ENCODE data around the gene COL4A4.
A peak's percentile ranks its signal among the peaks of the same experiment; 100 is the strongest.

The COL4A4 gene

DNA sequence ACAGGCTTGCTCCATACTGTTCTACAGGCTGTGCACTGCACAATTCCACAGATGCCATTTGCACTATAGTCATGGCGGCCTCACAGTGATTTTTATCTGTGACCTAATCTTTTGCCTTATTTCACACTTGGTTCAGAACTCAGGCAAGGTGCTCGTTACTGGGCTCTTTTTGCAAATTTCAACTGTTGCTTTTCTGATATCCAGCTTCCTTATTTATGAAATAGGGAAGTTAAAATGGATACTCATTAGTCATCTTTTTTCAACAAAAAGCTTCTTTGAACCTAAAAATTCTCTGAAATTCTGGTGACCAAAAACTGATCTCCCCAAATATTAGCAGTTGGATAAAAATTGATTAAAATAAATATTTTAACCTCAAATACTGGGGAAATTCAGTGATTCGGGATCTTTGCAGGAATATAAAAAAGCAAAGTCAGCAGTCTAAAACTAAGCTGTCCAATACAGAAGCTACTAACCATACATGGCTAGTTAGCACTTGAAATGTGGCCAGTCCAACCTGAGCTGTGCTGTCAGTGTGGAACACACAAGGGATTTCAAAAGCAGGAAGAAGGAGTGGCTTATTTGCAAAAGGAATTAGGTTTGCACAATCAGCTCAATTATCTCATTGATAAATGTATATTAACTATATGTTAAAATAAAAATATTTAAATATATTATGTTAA, 134.4 kb downstream of the COL4A4 start:
- no peak for DNase-seq

DNA sequence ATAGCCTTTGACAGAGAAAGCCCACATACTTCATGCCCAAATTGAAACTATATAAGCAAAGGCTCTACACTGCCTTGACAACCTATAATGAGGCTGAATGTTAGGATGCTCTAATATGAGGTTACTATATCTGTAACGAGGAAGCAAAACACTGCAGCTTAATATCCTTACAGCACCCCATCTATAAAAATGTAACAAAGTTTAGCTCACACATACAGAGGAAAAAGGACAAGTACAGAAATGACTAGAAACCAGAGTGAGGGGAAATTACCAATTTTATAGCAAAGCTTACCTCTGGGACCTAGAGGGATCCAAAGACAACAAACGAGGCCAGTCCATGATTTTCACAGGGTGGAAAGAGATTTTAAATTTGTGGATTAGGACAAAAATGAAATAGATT, 138.5 kb downstream of the COL4A4 start:
- no peak for DNase-seq

DNA sequence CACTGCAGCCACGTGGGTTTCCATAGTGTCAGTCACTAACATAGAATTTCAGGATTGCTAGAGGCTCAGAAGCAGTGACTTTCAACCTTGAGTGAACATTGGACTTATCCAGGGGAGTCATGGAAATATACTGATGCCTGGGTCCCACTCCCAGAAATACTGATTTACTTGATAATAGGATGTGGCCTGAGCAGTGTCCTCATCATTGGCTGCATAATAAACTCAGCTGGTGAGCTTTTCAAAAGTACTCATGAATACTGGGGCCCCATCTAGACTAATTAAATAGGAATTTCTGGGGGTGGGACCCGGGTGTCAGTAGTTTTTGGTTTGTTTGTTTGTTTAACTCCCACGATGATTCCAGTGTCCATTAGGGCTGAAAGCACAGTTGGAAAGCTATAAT, 141.4 kb downstream of the COL4A4 start:
- DNase-seq, result no peak

DNA sequence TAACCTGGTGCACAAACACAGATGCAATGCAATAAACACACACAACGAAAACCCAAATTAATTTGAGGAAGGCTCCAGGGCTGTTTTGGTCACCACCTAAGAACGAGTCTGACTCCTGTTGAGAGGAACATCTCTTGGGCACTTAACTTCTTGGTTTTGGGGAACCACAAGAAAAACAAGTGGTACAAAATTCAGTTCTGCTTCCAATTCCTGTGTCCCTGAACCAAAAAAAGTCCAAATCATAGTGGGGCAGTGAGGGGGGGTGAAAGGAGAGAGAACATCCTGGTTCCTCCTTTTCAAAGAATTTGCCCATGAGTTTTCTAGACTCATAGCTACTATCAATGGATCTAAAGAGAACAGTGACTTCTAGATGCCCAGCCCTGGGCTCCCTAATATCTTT, 143.6 kb downstream of the COL4A4 start:
- no peak for DNase-seq

DNA sequence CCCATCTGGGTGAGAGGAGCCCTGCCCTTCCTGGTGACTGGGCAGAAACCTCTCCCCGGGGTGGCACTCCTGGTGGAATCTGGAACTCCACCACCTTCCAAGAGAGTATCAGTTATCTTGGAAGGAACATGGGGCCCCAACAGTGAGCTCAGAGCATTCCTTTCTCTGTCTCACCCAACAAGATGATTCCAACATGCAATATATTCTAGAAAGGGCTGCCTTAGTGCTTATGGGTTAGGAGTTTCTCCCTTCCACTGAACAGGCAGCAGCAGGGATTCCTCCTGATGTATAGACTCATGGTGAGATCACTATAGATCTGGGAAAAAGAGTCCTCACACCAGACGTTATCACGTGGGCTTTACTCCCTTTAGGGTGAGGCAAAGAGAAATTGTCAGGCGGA, 147.1 kb downstream of the COL4A4 start:
- DNase-seq, result no peak

DNA sequence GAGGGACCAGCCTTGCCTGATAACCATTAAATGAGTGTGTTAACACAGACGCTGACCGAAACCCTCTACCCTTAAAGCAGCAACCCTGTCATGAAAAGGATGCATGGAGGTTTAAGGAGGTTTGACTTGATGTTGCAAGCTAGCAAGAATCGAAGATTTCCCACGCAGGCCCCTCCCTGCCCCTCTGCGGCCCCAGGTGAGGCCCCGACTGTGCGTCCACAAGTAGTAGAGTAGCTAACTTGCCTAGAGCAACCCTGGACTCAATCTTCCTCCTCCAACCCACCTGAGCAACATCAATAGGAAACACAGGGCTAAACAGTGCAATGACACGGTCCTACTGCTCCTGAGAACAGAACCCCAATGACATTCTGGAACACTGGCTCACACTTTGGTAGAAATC, 150.1 kb downstream of the COL4A4 start:
- no peak for DNase-seq

DNA sequence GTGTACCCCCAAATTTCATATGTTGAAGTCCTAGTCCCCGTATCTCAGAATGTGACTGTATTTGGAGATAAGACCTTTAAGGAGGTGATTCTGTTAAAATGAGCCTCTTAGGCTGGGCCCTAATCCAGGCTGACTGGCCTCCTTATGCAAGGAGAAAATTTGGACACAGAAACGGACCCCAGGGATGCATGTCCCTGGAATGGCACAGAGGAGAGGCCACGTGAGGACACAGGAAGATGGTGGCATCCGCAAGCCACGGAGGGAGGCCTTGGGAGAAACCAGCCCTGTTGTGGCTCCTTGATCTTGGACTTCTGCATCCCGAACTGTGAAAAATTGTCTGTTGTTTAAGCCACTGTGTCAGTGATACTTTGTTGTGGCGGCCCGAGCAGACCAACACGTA, 150.7 kb downstream of the COL4A4 start:
- DNase-seq, result no peak

DNA sequence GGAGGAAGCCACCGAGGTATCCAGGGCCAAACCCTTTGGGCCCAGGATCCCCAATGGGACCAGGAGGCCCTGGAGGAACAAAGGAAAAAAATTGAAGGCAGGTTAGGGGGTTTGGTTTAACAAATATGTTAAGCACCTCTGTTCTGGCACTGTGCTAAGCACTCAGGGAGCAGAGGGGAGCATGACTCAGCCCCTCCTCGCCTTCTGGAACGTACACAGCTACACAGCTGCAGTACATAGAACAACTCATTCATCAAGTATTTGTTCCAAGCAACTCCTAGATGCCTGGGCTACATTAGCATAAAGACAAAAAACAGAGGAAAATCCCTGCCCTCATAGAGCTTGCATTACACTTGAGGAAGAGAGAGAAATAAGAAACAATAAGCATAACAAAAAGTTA, 153.6 kb downstream of the COL4A4 start:
- no peak for DNase-seq

DNA sequence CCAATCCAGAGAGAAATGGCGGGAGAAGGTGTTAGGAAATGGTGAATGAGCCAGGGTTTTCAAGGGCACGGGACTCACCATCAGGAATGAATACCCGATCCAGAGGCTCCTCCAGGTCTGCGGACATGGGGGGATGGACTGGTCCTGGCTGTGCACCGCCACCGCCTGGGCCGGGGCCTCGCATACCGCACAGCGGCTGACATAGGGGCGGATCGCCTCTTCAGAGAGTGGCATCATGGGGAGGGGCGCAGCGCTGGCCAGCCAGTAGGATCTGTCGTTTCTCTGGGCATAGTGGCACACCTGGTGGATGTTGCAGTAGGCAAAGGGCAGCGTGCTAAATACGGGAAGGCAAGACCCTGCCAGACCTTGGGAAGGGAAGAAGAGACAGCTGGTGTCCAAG, 156.1 kb downstream of the COL4A4 start:
- DNase-seq, result no peak

DNA sequence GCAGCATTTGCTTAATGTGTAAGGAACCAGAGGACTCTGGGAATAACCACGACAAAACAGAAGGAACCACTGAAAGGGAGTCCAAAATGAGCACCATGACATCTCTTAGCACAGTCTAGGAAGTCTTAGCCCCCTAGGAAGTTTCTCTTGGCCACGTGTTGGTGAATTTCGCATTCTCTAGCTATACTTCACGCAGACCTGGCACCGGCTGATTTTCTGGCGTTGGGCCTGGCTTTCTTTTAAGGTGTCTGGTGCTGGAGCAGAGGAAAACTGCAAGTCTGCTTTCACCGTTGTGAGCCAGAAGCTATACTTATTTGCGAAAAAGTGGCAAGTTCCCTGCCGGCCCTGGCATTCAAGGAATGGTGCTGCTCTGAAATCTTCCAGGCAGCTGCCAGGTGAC, 156.9 kb downstream of the COL4A4 start:
- DNase-seq, result no peak

DNA sequence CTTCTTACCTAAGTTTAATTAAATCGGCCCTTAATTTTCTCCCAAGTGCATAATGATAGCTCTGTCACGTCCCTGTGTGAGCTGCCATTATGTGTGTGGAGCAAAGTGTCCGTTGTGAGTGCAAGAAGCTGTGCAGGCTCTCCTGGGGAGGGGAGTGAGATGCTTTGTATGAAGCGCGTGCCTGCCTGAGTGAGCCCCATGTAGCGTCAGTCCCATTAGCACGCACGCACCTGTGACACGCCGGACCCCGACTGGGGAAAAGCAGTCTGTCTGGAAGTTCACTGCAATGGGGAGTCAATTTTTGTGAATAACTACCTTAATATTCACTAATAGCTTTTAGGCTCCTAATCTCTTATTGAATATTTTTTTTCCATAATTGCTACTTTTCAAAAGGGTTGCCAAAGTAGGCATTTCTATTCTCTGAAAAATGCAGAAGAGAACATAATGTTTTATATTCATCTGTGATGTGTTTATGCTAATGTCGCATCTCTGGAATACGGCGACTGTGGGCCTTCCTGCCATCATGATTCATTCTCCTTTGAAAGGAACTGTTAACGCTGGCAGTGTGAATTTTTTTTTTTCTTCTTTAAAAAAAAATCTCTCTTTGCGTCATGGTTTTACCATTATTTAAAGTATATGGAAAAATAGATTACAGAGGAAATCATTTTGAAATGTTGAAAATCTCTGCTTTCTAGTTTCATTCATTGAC, 157.7 kb downstream of the COL4A4 start:
- no peak for DNase-seq

DNA sequence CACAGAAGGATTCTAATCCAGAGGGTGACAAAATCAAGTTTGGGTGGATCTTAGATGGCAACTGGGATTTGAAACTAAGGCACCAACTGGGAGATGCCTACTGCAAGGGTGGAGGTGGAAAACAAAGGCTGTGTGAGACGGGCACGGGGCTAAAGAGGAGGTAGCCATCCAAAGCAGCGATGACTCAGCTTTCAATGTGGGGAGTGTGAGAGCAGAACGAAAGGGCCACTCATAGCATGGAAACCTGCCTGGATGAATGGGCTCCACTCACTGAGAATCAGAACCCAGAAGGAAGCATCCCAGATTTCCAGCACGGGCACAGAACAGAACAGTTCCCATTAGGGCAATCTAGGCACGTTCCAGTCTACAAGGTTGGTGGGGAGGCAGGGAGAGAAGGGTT, 159.5 kb downstream of the COL4A4 start:
- no peak for DNase-seq

DNA sequence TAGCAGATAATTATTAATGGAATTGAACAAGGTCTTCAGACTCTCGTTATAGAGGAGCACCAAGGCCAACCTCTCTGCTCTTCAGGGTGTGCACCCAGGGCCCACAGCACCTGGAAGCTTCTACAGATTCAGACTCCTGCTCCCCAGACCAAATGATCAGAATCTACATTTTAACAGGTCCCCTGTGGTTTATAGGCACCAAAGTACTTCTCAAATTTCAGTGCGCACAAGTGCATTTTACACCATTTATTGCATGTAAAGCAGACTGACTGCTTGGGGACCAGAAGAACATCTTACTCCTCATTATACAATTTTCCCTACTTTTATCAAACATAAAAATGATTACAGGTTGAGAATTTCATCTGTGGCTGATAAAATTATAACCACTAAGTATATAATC, 163.9 kb downstream of the COL4A4 start:
- no peak for DNase-seq

DNA sequence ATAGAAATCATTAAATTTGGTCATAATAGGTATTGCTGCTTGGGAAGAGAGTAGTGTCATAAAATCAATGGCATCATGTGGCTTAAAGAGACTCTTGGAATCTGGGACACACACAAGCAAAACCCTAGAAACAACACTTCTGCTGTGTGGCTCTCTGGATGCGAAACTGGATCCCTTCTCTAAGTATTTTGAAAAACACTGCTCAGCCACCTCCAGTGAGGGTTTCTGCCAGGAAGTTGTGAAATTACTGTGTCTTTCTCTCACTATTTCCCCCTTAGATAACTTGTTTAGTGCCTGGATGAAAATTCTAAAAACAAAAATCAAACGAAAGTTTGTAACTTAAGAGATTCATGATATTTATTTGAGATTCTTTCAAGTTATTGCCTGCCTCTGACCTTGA, 164.3 kb downstream of the COL4A4 start:
- no peak for DNase-seq

DNA sequence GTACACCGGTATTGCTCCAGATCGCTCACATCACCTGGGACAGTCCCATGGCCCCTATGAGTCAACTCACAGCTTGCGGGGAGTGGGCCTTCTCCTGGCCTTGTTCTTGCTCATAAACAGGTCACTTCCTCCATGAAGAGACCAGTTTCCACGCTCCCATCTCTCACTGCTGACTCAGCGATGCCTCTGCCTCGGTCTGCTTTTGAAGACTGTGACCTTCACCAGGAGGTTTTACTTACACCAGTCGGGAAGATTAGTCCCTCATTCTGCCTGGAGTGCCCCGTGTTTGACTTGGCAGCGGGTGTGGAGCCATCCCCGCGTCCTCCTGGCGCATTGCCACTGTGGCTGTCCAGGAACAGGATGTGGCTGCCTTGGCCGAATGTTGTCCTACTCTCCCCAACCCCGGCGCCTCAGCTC, 168.4 kb downstream of the COL4A4 start:
- DNase-seq, result peak; percentile 62

DNA sequence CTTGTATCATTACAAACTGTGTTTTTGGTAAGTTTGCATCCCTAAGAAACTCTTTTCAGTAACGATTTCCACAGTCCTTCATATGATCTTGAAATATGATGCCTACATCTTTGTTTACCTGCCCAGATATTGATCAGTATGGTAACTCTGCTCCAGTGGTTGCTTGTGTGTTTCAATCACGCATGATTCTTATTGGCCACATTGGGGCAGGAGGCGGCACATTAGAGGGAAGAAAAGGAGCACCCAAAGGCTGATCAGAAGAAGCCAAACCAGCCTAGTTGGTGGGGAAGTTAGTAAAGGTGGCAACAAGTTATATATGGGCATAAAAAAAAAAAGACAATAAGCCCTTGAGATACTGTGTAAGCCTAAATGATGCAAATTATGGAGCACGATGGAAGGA, 169.2 kb downstream of the COL4A4 start:
- no peak for DNase-seq

DNA sequence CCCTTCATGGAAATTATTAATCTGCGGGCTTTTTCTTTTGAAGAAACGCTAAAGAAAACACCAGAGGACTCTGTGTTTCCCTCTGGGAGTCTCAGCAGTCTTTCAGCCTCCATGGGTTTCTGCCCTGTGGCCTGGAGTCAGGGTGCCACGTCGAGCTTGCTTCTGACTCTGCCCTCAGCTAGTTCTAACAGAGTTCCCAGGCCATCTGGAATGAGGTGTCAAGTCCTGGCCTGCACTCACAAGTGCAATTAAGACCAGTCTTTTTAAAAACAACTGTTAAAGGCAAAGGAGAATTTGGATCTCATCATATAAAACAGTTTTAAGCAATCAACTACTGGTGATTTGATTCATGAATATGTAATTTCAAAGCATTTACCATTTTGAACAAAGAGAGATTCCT, 170.8 kb downstream of the COL4A4 start:
- DNase-seq, result no peak

DNA sequence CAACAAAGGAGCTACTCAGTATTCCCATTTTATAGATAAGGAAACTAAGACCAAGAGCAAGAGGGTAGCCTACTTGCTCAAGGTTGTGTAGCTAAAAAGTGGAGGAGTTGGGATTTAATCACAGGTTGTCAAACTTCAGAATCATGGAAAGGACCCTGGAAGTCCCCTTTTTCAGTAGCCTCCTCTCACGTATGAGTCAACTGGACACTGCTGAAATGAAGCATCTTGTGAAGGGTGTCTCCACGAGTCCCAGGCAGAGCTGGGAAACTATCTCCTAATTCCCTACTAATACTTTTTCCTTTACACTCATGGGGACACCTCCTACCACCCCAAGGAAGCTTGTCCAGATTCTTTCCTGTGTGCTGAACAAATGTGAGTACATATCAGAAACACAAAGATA, 172.3 kb downstream of the COL4A4 start:
- DNase-seq, result no peak

DNA sequence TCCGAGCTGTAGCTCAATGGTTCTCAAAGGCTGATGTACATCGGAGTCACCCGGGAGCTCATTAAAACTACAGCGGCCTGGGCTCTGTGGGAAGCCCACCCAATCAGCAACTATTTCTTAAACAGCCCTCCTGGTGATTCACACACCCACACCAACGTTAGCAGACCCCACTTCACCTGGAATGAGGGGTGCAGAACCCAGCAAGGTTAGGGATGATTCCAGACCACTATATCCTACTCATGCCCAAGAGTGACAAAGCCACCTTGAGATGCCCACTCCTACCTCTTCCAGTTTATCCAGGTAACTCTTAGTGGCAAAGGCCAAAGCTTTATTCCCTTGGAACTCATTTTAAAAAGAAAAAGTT, 178.4 kb downstream of the COL4A4 start:
- DNase-seq, result no peak

DNA sequence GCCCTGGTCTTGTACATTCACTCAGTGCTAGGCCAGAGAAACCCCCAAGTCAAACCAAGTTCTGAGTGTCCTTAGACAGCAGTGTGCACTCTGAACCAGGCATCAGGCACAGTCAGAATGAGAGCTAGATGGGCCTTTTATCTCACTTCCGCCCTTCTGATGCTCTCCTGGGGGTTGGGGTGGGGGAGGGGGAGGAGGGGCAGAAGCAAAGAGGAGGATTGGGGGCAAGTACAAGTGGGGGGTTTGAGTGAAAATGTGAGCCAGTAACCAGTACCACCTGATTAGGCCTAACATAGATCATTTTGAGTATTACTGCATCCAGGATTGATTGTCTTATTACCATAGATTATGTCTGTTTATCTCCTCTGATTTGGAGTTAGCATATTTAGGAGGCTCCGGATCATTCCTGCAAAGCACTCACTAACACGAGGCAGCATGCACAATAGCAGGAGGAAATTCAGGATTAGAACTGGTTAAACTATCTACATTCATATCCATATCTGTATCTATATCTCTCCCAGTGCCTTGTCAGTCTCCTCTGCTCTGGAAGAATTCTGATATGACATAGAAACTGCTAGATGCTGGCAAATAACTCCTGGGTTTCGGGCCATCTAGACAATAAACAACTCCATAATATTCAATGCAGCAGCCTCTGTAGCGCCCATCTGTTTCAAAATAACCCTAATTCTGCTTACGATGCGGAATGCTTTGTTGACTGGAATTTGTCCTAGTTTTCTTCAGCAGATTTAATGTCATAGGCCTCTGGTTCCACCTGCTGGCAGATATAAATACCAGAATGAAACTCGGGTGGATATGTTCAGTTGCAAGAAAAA, 179.0 kb downstream of the COL4A4 start:
- peak; percentile 59 for DNase-seq

DNA sequence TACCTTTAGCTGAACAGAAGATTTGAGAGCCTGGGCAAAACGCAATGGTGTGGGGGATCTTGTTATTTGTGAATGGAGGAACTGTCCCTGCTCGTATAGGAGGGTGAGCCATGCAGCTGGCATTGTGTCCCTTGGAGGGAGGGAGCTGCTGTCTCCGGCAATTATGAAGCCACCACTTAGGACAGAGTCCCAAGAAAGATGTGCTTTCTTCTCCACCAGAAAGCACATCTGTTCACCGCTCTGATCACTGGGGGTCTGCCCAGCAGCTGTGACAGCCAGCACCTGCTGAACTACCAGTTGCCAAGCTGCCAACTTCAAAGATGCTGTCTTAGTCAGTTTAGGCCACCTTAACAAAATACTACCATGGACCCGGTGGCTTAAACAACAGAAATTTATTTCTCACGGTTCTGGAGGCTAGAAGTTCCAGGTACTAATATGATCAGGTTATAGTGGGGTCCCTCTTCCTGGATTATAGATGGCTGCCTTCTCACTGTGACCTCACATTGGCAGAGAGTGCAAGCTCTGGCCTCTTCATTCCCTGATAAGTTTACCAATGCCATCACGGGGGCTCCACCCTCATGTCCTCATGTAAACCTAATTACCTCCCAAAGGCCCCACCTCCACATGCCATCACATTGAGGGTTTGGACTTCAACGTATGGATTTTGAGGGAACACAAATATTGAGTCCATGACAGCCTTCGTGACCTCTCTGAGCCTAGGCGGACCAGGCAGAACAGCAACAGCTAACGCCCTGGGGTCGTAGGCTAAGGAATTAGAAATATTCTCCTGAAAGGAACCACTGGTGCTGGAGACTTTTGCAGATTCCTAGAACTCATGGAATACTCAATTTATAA, 179.9 kb downstream of the COL4A4 start:
- no peak for DNase-seq

DNA sequence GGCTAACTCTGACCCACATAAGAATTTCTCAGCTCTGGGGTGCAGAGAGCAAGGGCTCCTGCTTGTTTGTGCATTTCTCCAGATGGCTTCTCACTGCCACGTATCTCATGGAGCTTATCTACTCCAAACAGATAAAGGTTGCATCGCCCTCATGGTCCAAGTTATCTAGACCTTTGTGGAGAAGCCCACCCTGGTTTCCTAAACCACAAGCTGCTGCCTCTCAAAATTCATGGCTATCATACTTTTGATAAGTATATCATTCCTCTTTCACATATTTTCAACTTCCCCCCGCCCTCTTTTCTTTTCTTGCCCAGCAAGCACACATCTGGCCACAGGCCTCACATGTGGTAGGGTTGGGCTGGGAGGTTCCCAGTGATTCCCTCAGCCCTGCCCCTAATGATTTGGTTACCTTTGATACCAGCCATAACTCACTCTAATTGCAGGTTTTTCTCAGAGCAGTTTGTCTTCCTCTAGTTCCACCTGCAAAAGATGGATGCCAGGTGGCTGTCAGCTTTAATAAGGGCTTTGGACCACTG, 182.1 kb downstream of the COL4A4 start:
- no peak for DNase-seq

DNA sequence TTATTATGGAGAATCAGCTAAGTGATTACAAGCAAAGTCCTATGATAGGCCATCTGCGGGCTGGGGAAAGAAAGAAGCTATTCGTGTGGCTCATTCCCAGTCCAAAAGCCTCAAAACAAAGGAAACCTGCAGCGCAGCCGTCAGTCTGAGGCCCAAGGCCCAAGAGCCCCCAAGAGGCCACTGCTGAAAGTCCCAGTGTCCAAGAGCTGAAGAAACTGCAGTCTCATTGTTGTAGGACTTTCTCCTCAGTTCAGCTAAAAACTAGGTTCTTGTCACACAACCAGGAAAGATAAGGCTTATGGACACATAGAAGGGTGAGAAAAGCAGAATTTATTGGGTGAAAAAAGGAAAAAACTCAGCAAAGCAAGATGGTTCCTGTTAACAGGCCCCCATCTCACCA, 185.0 kb downstream of the COL4A4 start:
- DNase-seq, result no peak

Measured in right hindlimb (tissue), 1 donor.